ENCODE measurements around the gene AMFR.

GRCh38 chr16:56371660-56371937, 53.7 kb downstream of the AMFR start:
- TF ChIP-seq ZFX (IDR thresholded peaks at IDR 0.05; ENCODE audit: borderline replicate concordance): no peak
- TF ChIP-seq CTCF (IDR thresholded peaks at IDR 0.05): no peak

All from 22Rv1 (cell line).